Naive thymus-derived CD4-positive, alpha-beta T cell (primary cell): ENCODE measurements around the gene TAF5L. TPM values are rescaled to one million over a fixed set of nuclear protein-coding genes. Genes with fewer than 3 reads are reported as not detected.

ENCODE experiments used
- ATAC-seq: fragments of 150-1000 bp; cut with Tn5 transposase; 2 replicates; pipeline ENCODE4 v1.10.0; 2021; ENCODE audit warnings: mild to moderate bottlenecking, moderate library complexity
- CTCF ChIA-PET: fragments of 350-600 bp; sonication (Branson Sonifier 250); formaldehyde crosslinking; loops from one replicate; lab custom pipeline; 2021; ENCODE audit warnings: antibody characterized with exemption; lab: Charles Lee
- POLR2A ChIA-PET: fragments of 350-600 bp; sonication (Branson Sonifier 250); formaldehyde crosslinking; loops from one replicate; lab custom pipeline; 2021; ENCODE audit warnings: antibody characterized with exemption, inconsistent platforms; lab: Charles Lee
- DNase-seq, 9 donors: peaks; one replicate each; pipeline versions ENCODE4 v3.0.0 to v3.0.0-alpha.2; 2020 to 2022; ENCODE audit warnings: mixed read lengths in 1 of 9
- H3K27ac ChIP-seq: one replicate; pipeline ENCODE4 v1.7.0; 2013; ENCODE audit warnings: mild to moderate bottlenecking, low read depth, low read length, moderate library complexity
- H3K27me3 ChIP-seq, 2 donors: one replicate each; pipeline ENCODE4 v1.7.0; 2013; ENCODE audit warnings: low read length in 2 of 2, mild to moderate bottlenecking in 2 of 2, moderate library complexity in 2 of 2; ENCODE audit not compliant: control insufficient read depth in 2 of 2, insufficient read depth in 2 of 2
- H3K36me3 ChIP-seq, 3 experiments: 1 replicate in 2 of 3; 2 replicates in 1 of 3; pipeline ENCODE4 v1.7.0; 2013; ENCODE audit warnings: low read length in 3 of 3, mild to moderate bottlenecking in 3 of 3, moderate library complexity in 1 of 3; ENCODE audit not compliant: insufficient read depth in 3 of 3, control insufficient read depth in 2 of 3
- H3K4me1 ChIP-seq, 2 donors: one replicate each; pipeline ENCODE4 v1.7.0; 2013; ENCODE audit warnings: low read length in 2 of 2, mild to moderate bottlenecking in 2 of 2, moderate library complexity in 1 of 2; ENCODE audit not compliant: control insufficient read depth in 2 of 2, insufficient read depth in 2 of 2
- H3K4me3 ChIP-seq: 2 replicates; pipeline ENCODE4 v1.7.0; 2013; ENCODE audit warnings: mild to moderate bottlenecking, low read length
- H3K9me3 ChIP-seq, 3 experiments: 1 replicate in 2 of 3; 2 replicates in 1 of 3; pipeline ENCODE4 v1.7.0; 2013; ENCODE audit warnings: low read length in 3 of 3; ENCODE audit not compliant: control insufficient read depth in 2 of 3
- H3K27ac Mint-ChIP-seq, 9 donors: one replicate each; pipeline ENCODE4 v1.8.0; 2020 to 2022; ENCODE audit warnings: mixed read lengths in 9 of 9, mild to moderate bottlenecking in 8 of 9, moderate library complexity in 5 of 9, inconsistent platforms in 2 of 9
- H3K27me3 Mint-ChIP-seq, 5 donors: one replicate each; pipeline ENCODE4 v1.8.0; 2021 to 2022; ENCODE audit warnings: mixed read lengths in 5 of 5, mild to moderate bottlenecking in 1 of 5
- H3K36me3 Mint-ChIP-seq, 5 donors: one replicate each; pipeline ENCODE4 v1.8.0; 2020 to 2022; ENCODE audit warnings: mixed read lengths in 5 of 5, mild to moderate bottlenecking in 3 of 5, inconsistent platforms in 1 of 5
- H3K4me1 Mint-ChIP-seq, 7 donors: one replicate each; pipeline ENCODE4 v1.8.0; 2020 to 2022; ENCODE audit warnings: mixed read lengths in 7 of 7, mild to moderate bottlenecking in 3 of 7, inconsistent platforms in 1 of 7
- H3K4me3 Mint-ChIP-seq, 10 donors: one replicate each; pipeline ENCODE4 v1.8.0; 2020 to 2022; ENCODE audit warnings: mild to moderate bottlenecking in 10 of 10, mixed read lengths in 10 of 10, moderate library complexity in 6 of 10, inconsistent platforms in 2 of 10
- H3K9me3 Mint-ChIP-seq, 11 donors: one replicate each; pipeline ENCODE4 v1.8.0; 2020 to 2022; ENCODE audit warnings: mixed read lengths in 11 of 11, mild to moderate bottlenecking in 4 of 11, inconsistent platforms in 1 of 11, moderate library complexity in 1 of 11
- intact Hi-C, 2 donors: fragments of 100-400 bp; cut with micrococcal nuclease; formaldehyde crosslinking; loops; one replicate each; pipeline ENCODE4 v1.15.1; 2023
- polyA plus RNA-seq, 2 donors: library from polyadenylated mRNA; unstranded; fragments of 300-500 nt; fragmentation: Illumina TruSeq; gene quantifications; one replicate each; pipeline ENCODE4 v1.2.3, GENCODE V29; 2021
- total RNA-seq, 6 experiments: library from RNA in 5 of 6; stranded (reverse) in 5 of 6; gene quantifications; 1 replicate in 5 of 6; 2 replicates in 1 of 6; pipeline ENCODE4 v1.2.3 and lab custom pipeline; 2021 to 2026

The TAF5L gene
- total and polyA plus RNA-seq, 7 experiments from 2014 or later = 4.7 to 27.2 (median 19.7) TPM

- intact Hi-C loops = loop anchor here (1.0 to 5.0 kb wide), 4 partner anchors 50 to 1085 kb away; partner anchors contain the start of genes COG2 (in 1 of the 2), GALNT2 (in 1 of the 2), NUP133 (in 1 of the 2) and RNF187 (in 1 of the 2)
- Mint-ChIP-seq H3K36me3 (peaks cover 0 to 4% (median 0%) of the 10 kb centered on the region in 5 donors), H3K27me3 (peaks cover 0 to 3% (median 0%) of the 10 kb centered on the region in 5 donors), H3K4me3 (peak overlapping the region; percentile 83 to 92 (median 88)), H3K9me3 (no peaks in the 10 kb centered on the region), H3K27ac (peak overlapping the region; percentile 64 to 91 (median 78)), H3K4me1 (peaks cover 38 to 53% (median 47%) of the 10 kb centered on the region in 7 donors)
- Histone ChIP-seq H3K27ac (peak overlapping the region; percentile 65), H3K9me3 (no peaks in the 10 kb centered on the region), H3K27me3 (no peaks in the 10 kb centered on the region), H3K36me3 (no peaks in the 10 kb centered on the region), H3K4me3 (peak overlapping the region; percentile 61), H3K4me1 (peaks cover 15 to 16% of the 10 kb centered on the region in 2 donors)
- POLR2A ChIA-PET = interaction anchor here (0.7 to 2.5 kb wide), 5 partner anchors 9 to 67 kb away, joined by 3 to 49 read pairs (median 3); partner anchors contain the start of genes NUP133, TAF5L and URB2
- DNase-seq (peak in 8 of 9 donors; percentile 7 to 59 (median 28)), ATAC-seq (peak; percentile 22)
- CTCF ChIA-PET = interaction anchor here (0.7 to 1.3 kb wide), 4 partner anchors 42 to 1366 kb away, joined by 3 to 6 read pairs (median 4); no protein-coding TSS in a partner anchor
Measured at GRCh38 chr1:229557913-229558414, 68.0 kb downstream of the TAF5L start.

GRCh38 chr1:229557200-229557850 is 68.6 kb downstream of the TAF5L start:
- no peaks in the 10 kb centered on the region for H3K27me3 ChIP-seq
- H3K4me3 ChIP-seq = peak overlapping the region; percentile 61
- POLR2A ChIA-PET = interaction anchor here (0.7 to 2.5 kb wide), 4 partner anchors 9 to 68 kb away, joined by 3 to 49 read pairs (median 3); partner anchors contain the start of genes TAF5L and URB2
- Mint-ChIP-seq H3K27me3 (no peaks in the 10 kb centered on the region), H3K36me3 (peaks cover 0 to 4% (median 0%) of the 10 kb centered on the region in 5 donors), H3K4me3 (peak overlapping the region; percentile 83 to 92 (median 88)), H3K4me1 (peaks cover 42 to 59% (median 53%) of the 10 kb centered on the region in 7 donors), H3K27ac (peak overlapping the region; percentile 64 to 91 (median 78)), H3K9me3 (no peaks in the 10 kb centered on the region)
- peaks cover 15 to 16% of the 10 kb centered on the region in 2 donors for H3K4me1 ChIP-seq
- intact Hi-C loops = loop anchor here in 1 of 2 donors (1.0 to 5.0 kb wide), 2 partner anchors 49 to 510 kb away; partner anchors contain the start of genes GALNT2 and NUP133
- H3K36me3 ChIP-seq = no peaks in the 10 kb centered on the region
- ATAC-seq = no peak
- CTCF ChIA-PET = interaction anchor here (0.7 to 1.1 kb wide), 3 partner anchors 301 to 1366 kb away, joined by 3 to 6 read pairs (median 3); no protein-coding TSS in a partner anchor
- peak overlapping the region; percentile 65 for H3K27ac ChIP-seq
- DNase-seq = peak in 5 of 9 donors; percentile 19 to 34 (median 24)
- H3K9me3 ChIP-seq = no peaks in the 10 kb centered on the region

- H3K4me1 ChIP-seq = peaks cover 15 to 16% of the 10 kb centered on the region in 2 donors
- Mint-ChIP-seq H3K36me3 (peaks cover 0 to 4% (median 0%) of the 10 kb centered on the region in 5 donors), H3K27ac (peak overlapping the region in 4 of 9 donors; percentile 15 to 54 (median 38)), H3K4me3 (peak overlapping the region in 2 of 10 donors; percentile 9 to 28), H3K4me1 (peaks cover 48 to 71% (median 60%) of the 10 kb centered on the region in 7 donors), H3K27me3 (no peaks in the 10 kb centered on the region), H3K9me3 (no peaks in the 10 kb centered on the region)
- ChIA-PET CTCF (no interaction called here), POLR2A (interaction anchor here (1.2 kb wide), 1 partner anchor 46 kb away, joined by 3 read pairs; no protein-coding TSS in a partner anchor)
- H3K27ac ChIP-seq = no peak overlapping the region
- H3K27me3 ChIP-seq = no peaks in the 10 kb centered on the region
- no peak overlapping the region for H3K4me3 ChIP-seq
- no peaks in the 10 kb centered on the region for H3K36me3 ChIP-seq
- H3K9me3 ChIP-seq = no peaks in the 10 kb centered on the region
- ATAC-seq = no peak
- DNase-seq = no peak
- intact Hi-C loops = loop anchor here in 1 of 2 donors (5.0 kb wide), 1 partner anchor 512 kb away; the partner anchor contains the start of gene GALNT2
Measured at GRCh38 chr1:229554886-229555621, 70.9 kb downstream of the TAF5L start.

- no peaks in the 10 kb centered on the region for H3K9me3 ChIP-seq
- Mint-ChIP-seq H3K4me1 (peaks cover 39 to 69% (median 58%) of the 10 kb centered on the region in 7 donors), H3K9me3 (no peaks in the 10 kb centered on the region), H3K36me3 (peaks cover 0 to 9% (median 6%) of the 10 kb centered on the region in 5 donors), H3K27me3 (no peaks in the 10 kb centered on the region), H3K4me3 (peak overlapping the region in 1 of 10 donors; percentile 23), H3K27ac (peak overlapping the region in 3 of 9 donors; percentile 9 to 73 (median 56))
- no peaks in the 10 kb centered on the region for H3K36me3 ChIP-seq
- no peak overlapping the region for H3K4me3 ChIP-seq
- no peak overlapping the region for H3K27ac ChIP-seq
- no peak for DNase-seq
- CTCF ChIA-PET = no interaction called here
- POLR2A ChIA-PET = interaction anchor here (0.6 kb wide), 1 partner anchor 70 kb away, joined by 5 read pairs; no protein-coding TSS in a partner anchor
- peaks cover 11% of the 10 kb centered on the region in 2 donors for H3K4me1 ChIP-seq
- intact Hi-C loops = no loop called here
- ATAC-seq = no peak
- no peaks in the 10 kb centered on the region for H3K27me3 ChIP-seq
Measured at GRCh38 chr1:229553621-229554130, 72.2 kb downstream of the TAF5L start.

- no peaks in the 10 kb centered on the region for H3K9me3 ChIP-seq
- no peak for DNase-seq
- CTCF ChIA-PET = no interaction called here
- no peak overlapping the region for H3K4me3 ChIP-seq
- Mint-ChIP-seq H3K4me1 (peaks cover 38 to 69% (median 58%) of the 10 kb centered on the region in 7 donors), H3K9me3 (no peaks in the 10 kb centered on the region), H3K36me3 (peaks cover 0 to 10% (median 6%) of the 10 kb centered on the region in 5 donors), H3K27ac (peak overlapping the region in 3 of 9 donors; percentile 33 to 67 (median 56)), H3K27me3 (no peaks in the 10 kb centered on the region), H3K4me3 (no peak overlapping the region)
- POLR2A ChIA-PET = interaction anchor here (0.6 kb wide), 1 partner anchor 71 kb away, joined by 5 read pairs; no protein-coding TSS in a partner anchor
- H3K4me1 ChIP-seq = peaks cover 11% of the 10 kb centered on the region in 2 donors
- peaks cover 0 to 4% (median 0%) of the 10 kb centered on the region in 3 experiments for H3K36me3 ChIP-seq
- ATAC-seq = no peak
- intact Hi-C loops = no loop called here
- H3K27me3 ChIP-seq = no peaks in the 10 kb centered on the region
- H3K27ac ChIP-seq = no peak overlapping the region
Measured at GRCh38 chr1:229552732-229553131, 73.2 kb downstream of the TAF5L start.
